ENCODE measurements around the gene REEP5. TPM values are rescaled to one million over a fixed set of nuclear protein-coding genes. Genes with fewer than 3 reads are reported as not detected.

Gene REEP5
- total and polyA plus RNA-seq, 2 of the 13 experiments (the other 11 are each of a cell fraction or from before 2014, with no cell fraction given), result 49.4 to 239 TPM

GRCh38 chr5:112958093-112959088 is 36.4 kb upstream of the REEP5 start:
- ChIA-PET POLR2A (interaction anchor here (1.6 to 3.8 kb wide), 4 partner anchors 9 to 37 kb away, joined by 3 to 14 read pairs (median 12); partner anchors contain the start of genes DCP2 and REEP5), CTCF (ENCODE audit: low intra/inter-chr PET ratio, low total read pairs) (no interaction called here)
- 12% methylated on average over 5 of the region's 5 CpGs for WGBS (ENCODE audit: low lambda C conversion rate)
- Histone ChIP-seq H3K4me2 (ENCODE audit: low read depth, low read length) (peak overlapping the region; percentile 34; the same call in 1 of the 2 replicates), H3K79me2 (ENCODE audit: insufficient read depth, low read length) (no peaks in the 10 kb centered on the region), H3K4me3 (replicated peaks in 1 of 3; ENCODE audit: insufficient read depth in 1 of 3, low read depth in 2 of 3, low read length in 3 of 3) (no peak overlapping the region), H2AFZ (ENCODE audit: low read length) (no peak overlapping the region), H3K9ac (ENCODE audit: insufficient read depth, low read depth, low read length) (no peak overlapping the region), H4K20me1 (ENCODE audit: insufficient read depth, low read length) (no peaks in the 10 kb centered on the region), H3K27ac (ENCODE audit: extremely low read length, insufficient read depth, low read length) (no peak overlapping the region), H3K27me3 (ENCODE audit: control insufficient read depth in 1 of 2, insufficient read depth in 2 of 2, low read length in 2 of 2) (no peaks in the 10 kb centered on the region), H3K9me3 (ENCODE audit: low read length) (no peaks in the 10 kb centered on the region), H3K4me1 (ENCODE audit: insufficient read depth, low read length) (peaks cover 61% of the 10 kb centered on the region), H3K36me3 (replicated peaks in 1 of 2; ENCODE audit: control insufficient read depth in 1 of 2, insufficient read depth in 2 of 2, low read length in 2 of 2) (no peaks in the 10 kb centered on the region)
- peak; percentile 73 for ATAC-seq
- peak; percentile 65 for DNase-seq (ENCODE audit: low spot score)
- BruUV-seq (replicated peaks), result no TSS peak
- in situ Hi-C loops (cut with HindIII; ENCODE audit: extremely low pct_ligation_motif_present, low pct_unique_long_range_greater_than_20kb) (no loop called here), intact Hi-C loops (cut with micrococcal nuclease; ENCODE audit: unreplicated experiment) (no loop called here)
- FAIRE-seq, result no peak
- TF ChIP-seq MEF2D (CRISPR knock-in tag; IDR thresholded peaks at IDR 0.05) (no peak), JUND (CRISPR knock-in tag; IDR thresholded peaks at IDR 0.05) (0 out of 2 replicates have a peak, but pooled peaks have one; percentile 36), MEIS1 (CRISPR knock-in tag; IDR thresholded peaks at IDR 0.05; ENCODE audit: borderline replicate concordance) (no peak), TCF7 (IDR thresholded peaks at IDR 0.05; ENCODE audit: low read depth) (0 out of 2 replicates have a peak, but pooled peaks have one; percentile 9), ZFP82 (CRISPR knock-in tag; IDR thresholded peaks at IDR 0.05; ENCODE audit: borderline replicate concordance) (no peak), JUN (CRISPR knock-in tag; IDR thresholded peaks at IDR 0.05) (no peak), MEIS2 (CRISPR knock-in tag; IDR thresholded peaks at IDR 0.05) (no peak), HNRNPUL1 (IDR thresholded peaks at IDR 0.05; ENCODE audit: low read depth, low read length) (no peak), SETDB1 (CRISPR knock-in tag; IDR thresholded peaks at IDR 0.05; ENCODE audit: borderline replicate concordance) (no peak), FOXP1 (IDR thresholded peaks at IDR 0.05) (no peak), FOXP1 (CRISPR knock-in tag; IDR thresholded peaks at IDR 0.05) (no peak), THAP11 (CRISPR knock-in tag; IDR thresholded peaks at IDR 0.05) (no peak), ATF2 (CRISPR knock-in tag; IDR thresholded peaks at IDR 0.05) (no peak), FOXA3 (CRISPR knock-in tag; IDR thresholded peaks at IDR 0.05) (peak; percentile 54), ZNF207 (IDR thresholded peaks at IDR 0.05; ENCODE audit: borderline replicate concordance) (no peak), ATAD3A (CRISPR knock-in tag; IDR thresholded peaks at IDR 0.05) (no peak), NAIF1 (CRISPR knock-in tag; IDR thresholded peaks at IDR 0.05; ENCODE audit: borderline replicate concordance) (no peak), MLX (CRISPR knock-in tag; IDR thresholded peaks at IDR 0.05) (no peak), ELF3 (CRISPR knock-in tag; IDR thresholded peaks at IDR 0.05) (peak; percentile 33; the same call in 1 of the 2 replicates), ZNF652 (CRISPR knock-in tag; IDR thresholded peaks at IDR 0.05; ENCODE audit: borderline replicate concordance, low read depth) (no peak)
- TF ChIP-seq, protein P1, sequence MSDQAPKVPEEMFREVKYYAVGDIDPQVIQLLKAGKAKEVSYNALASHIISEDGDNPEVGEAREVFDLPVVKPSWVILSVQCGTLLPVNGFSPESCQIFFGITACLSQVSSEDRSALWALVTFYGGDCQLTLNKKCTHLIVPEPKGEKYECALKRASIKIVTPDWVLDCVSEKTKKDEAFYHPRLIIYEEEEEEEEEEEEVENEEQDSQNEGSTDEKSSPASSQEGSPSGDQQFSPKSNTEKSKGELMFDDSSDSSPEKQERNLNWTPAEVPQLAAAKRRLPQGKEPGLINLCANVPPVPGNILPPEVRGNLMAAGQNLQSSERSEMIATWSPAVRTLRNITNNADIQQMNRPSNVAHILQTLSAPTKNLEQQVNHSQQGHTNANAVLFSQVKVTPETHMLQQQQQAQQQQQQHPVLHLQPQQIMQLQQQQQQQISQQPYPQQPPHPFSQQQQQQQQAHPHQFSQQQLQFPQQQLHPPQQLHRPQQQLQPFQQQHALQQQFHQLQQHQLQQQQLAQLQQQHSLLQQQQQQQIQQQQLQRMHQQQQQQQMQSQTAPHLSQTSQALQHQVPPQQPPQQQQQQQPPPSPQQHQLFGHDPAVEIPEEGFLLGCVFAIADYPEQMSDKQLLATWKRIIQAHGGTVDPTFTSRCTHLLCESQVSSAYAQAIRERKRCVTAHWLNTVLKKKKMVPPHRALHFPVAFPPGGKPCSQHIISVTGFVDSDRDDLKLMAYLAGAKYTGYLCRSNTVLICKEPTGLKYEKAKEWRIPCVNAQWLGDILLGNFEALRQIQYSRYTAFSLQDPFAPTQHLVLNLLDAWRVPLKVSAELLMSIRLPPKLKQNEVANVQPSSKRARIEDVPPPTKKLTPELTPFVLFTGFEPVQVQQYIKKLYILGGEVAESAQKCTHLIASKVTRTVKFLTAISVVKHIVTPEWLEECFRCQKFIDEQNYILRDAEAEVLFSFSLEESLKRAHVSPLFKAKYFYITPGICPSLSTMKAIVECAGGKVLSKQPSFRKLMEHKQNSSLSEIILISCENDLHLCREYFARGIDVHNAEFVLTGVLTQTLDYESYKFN (CRISPR knock-in tag; conservative IDR thresholded peaks at IDR 0.05), result no peak
